Glomerular endothelial cell (primary cell): ENCODE measurements around the gene CCDC9B. TPM values are rescaled to one million over a fixed set of nuclear protein-coding genes. Genes with fewer than 3 reads are reported as not detected.

Experiments
- DNase-seq: peaks from one replicate; pipeline ENCODE4 v3.0.0-alpha.2; 2011; ENCODE audit warnings: low read depth, low spot score; ENCODE audit errors: extremely low read depth
- total RNA-seq: library from RNA; depleted of rRNA; stranded (reverse); fragments of >200 nt; gene quantifications from 2 replicates; pipeline ENCODE4 v1.2.3, GENCODE V29; 2015

Gene CCDC9B
- total RNA-seq, 1 donor from 2014 or later = 20.0 TPM

GRCh38 chr15:40310993-40311392 is 29.7 kb downstream of the CCDC9B start:
- no peak for DNase-seq

DNA sequence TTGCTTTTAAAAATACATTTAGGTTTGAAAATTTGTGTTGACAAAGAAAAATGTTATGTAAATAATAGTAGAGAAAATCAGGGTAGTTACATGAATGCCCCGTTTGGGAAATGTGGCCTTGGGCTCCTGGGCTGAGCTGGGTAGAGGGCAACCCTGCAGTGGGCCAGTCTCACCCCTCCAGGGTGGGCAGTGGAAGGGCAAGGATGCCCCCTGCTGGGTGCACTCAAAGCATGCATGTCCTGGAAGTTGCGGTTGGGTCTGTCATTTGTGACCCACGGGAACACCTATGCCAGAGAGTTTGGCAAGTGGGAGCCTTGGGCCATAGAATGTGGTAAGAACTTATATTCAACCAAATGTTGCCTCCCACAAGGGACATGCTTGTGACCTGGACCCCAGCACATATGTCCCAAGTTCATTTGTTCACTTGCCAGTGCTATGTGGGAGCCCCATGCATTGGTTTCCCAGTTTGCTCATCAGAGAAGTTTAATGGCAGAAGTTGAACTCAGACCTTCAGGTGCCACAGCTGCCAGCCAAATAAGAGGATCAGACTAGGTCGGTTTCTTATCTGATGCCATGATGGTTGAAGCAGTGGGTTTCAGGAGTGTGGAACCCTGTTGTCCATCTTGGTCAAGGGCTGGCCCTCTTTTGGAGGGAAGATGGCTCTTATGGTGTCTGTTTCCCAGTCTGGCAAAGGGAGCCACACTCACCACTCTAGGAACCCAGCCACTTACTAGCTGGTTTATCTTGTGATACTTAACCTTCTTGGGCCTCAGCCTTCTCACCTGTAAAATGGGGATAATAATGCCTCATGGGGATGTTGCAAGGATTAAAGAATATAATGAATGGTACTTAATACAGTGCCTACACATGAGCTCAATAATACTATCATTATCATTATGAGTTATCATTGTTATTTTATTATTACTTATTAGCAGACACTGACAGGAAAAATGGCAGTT is 30.5 kb downstream of the CCDC9B start:
- DNase-seq = no peak

DNA sequence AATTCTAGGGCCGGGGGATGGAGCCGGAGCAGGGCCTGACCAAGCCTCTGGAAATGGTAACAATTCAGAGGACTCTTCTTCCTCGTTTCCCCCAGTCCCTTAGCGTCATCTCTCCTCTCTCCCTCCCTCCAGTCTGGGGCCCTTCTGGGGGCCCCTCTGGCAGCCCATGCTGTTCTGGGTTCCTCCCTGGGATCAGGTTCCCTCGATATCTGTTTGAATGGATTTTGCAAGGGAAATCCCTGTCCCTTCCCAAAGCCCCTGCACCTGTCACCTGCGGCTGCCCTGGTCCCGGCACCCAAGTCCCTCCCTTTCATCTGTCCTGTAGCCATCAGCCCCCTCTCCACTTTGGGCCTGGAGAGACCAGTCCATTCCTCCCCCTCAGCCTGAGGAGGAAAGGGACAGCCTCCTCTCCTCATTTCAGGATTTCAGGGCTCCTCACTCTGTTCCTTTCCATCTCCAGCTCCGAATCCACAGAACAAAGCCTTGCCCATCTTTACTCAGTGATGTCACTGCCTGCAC is 31.3 kb downstream of the CCDC9B start:
- no peak for DNase-seq

- DNase-seq = no peak
Observed at GRCh38 chr15:40307421-40308211, 33.1 kb downstream of the CCDC9B start, which contains the start of gene PLCB2. PLCB2 (minus strand) TSS chr15:40307935; CDS start chr15:40307672, 263 bp downstream.

DNA sequence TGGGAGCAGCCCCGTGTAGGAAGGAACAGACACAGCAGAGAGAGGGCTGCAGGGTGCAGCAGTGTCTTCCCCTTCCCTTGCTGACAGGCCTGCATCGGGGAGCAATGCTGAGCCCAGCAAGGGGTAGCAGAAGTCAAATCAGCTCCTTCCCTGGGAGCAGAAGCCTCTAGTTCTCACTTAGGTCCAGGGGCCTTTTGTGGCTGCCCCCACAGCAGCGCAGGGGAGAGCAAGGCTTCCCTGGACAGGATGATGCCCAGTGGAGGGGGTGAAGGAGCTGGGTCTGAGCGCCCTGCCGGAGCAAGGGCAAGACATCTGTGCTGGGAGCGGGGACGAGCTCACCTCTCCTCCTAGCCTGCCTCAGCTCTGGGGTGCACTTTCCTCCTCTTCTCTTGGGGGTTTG is 33.8 kb downstream of the CCDC9B start:
- no peak for DNase-seq

GRCh38 chr15:40306371-40306770 is 34.4 kb downstream of the CCDC9B start:
- no peak for DNase-seq

DNA sequence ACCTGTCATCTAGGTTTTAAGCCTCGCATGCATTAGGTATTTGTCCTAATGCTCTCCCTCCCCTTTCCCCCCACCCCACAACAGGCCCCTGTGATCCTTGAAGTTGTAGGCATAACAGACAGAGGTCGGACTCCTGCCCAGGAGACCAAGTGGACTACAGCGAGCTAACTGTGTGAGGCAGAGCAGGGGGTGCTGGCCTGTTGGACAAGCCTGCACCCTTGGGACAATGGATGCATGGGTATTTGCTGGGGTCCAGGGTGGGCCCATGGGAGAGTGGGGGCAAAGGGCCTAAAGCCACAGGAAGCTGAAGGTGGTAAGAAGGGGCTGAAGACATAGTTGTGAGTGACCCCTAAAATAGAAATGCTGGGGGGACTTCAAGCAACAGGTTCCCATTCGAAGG is 35.5 kb downstream of the CCDC9B start:
- no peak for DNase-seq

GRCh38 chr15:40303576-40303975 is 37.2 kb downstream of the CCDC9B start:
- DNase-seq = no peak

DNA sequence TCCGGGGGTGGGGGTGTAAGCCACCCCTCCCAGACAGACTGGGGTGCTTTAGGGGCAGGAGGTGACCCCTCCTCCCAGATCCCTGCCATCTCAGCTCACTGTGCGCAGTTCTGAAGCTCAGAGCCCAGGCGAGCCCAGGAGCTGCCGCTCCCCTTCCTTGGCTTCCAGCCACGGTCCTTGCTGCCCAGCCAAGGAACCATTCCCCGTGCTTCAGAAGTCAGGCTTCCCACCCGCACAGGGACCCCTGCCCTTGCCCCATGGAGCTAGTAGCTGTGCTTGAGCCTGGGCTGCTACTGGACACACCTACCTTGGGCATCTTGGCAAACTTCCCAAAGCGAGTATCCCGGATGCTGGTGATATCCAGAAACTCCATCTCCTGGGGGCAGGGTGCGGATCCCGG is 37.8 kb downstream of the CCDC9B start:
- no peak for DNase-seq

DNA sequence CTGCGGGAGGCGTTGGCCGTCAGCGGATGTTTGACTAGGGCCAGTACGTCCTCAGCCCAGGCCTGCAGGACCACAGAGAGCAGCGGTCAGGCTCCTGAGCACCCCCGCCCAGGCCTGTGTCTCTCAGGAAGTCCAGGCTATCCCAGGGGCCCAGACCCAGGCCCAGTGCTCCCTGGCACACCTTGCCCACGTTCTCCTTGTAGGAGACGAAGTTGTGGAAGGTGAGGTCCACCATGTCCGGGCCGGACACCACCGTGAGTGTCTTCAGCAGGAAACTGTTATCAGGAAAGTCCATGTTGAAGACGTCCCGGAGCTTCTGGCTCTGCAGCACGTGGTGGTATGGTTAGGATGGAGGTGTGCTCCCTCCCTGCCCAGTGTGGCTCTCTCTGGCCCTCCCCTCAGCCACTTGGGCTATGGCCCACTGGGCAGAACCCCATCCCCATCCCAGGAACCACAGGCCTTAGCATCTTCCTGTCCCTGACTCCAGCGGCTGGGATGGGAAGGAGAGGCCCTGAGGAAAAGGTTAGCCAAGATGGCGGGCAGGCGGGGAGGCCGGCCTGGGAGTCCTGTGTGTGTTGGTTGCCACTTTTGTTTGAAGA is 38.4 kb downstream of the CCDC9B start:
- DNase-seq = no peak

GRCh38 chr15:40301467-40302179 is 39.1 kb downstream of the CCDC9B start:
- DNase-seq = no peak

DNA sequence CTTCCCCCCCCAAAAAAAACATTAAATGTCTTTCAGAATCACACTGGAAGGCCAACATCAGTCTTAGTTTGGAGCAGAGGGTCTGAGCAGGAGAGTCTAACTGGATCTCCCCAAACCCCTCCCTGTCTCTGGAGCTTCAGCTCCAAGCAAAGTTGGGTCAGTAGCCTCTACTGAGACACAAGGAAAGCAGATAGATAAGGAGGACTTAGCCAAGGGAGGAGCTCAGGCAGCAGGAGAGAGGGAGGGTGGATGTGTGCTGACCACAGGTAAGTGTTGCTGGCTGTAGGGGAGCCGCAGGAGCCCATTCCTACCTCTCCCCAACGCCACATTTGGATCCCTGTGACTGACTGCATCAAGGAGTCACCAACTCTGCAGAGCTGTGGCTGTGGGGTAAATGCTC is 40.0 kb downstream of the CCDC9B start:
- no peak for DNase-seq

DNA sequence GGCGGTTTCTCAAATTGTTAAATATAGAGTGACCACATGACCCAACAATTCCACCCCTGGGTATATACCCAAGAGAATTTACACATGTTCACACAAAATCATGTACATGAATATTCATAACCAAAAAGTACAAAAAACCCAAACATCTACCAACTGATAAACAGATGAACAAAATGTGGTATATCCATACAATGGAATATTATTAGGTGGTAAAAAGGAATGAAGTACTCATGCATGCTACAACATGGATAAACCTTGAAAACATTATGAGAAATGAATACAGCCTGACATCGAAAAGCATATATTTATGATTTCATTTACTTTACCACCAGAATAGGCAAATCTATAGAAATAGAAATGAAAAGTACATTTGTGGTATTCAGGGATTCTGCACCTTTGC is 40.4 kb downstream of the CCDC9B start:
- DNase-seq = no peak

DNA sequence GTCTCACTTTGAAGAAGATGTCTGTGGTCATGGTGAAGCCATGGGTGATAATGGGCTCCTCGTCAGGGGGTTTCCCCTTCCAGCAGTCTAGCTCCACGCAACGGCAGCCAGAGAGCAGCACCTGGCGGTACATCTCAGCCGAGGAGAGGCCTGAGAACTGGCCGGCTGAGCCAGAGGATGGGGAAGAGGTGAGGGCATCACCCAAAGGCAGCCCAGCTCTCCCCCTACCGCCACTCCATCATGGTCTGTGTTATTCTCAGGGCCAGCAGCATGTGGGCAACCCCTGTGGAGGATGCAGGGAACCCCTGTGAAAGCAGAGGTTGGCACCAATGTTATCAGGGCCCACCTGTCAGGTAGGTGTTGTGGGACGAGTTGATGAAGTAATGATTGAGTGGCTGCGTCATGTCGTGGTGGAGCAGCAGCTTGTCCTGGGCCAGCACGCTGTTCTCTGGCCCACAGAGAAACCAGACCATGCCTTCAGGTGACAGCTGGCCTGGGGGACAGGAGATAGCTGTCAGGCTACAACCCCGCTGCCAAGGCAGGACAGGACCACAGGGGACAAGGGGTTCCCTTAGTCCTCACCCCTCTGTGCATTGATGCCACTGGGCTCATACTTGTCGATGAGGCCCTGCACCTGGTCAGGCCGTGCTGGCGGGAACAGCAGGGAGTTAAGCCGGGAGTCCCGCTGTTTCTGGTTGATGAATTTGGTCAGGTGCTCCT is 42.4 kb downstream of the CCDC9B start:
- no peak for DNase-seq

GRCh38 chr15:40297356-40297755 is 43.4 kb downstream of the CCDC9B start:
- DNase-seq = no peak

- DNase-seq = no peak
Observed at GRCh38 chr15:40296561-40297230, 44.0 kb downstream of the CCDC9B start.

DNA sequence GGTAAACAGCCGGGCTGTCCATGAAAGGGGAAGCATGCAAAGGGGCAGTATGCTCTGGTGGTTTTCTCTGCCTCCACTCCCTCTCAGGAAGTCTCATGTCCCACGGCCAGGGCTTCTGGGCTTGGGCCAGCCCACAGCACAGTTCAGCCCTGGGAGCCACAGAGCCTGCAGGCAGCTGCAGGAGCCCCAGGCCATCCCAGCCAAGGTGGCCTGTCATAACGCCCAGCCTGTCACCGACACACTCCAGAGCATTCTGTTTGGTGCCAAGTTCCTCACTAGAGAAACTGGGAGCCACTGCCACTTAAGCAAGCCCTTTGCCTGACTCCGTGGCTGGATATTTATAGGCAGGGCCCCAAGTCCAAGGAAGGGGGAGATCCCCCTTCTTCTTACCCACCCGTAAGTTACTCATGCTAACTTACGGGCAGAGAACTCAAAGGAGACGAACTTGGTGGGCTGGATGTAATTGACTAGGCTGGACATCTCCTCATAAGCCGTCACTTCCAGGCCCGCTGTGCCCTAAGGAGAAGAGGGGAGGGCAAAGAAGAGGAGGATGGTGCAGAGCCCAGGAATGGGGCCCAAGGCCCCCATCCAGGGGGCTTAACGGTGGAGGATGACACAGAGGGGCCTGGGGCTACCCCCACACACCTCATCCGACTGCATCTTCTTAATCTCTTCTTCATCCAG is 44.7 kb downstream of the CCDC9B start:
- no peak for DNase-seq

DNA sequence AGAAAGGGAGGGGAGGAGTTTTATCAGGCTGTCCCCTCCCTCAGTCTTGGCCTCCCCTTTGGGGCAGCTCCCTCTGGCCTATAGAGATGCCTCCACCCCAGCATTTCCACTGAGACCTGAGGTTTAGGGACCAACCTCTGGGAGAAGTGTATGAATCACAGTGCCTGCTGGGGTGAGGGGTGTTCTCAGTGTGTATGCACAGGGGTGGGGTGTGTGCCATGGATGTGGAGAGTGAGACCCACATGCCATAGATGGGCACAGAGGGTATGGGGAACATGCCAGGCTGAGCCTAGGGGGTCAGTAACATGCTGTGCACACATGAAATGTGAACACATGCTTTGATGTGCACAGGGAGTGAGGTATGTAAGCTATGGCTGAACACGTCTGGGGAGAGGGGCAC is 45.4 kb downstream of the CCDC9B start:
- no peak for DNase-seq
